HUES48 (cell line): ENCODE data around the gene P3H4.

Source experiments
- H3K27ac ChIP-seq: one replicate; pipeline ENCODE4 v1.7.0; 2013; ENCODE audit warnings: low read depth, low read length, inconsistent platforms
- H3K27me3 ChIP-seq: 2 replicates; pipeline ENCODE4 v1.6.1; 2013; ENCODE audit warnings: mild to moderate bottlenecking, low read length; ENCODE audit not compliant: control insufficient read depth, insufficient read depth
- H3K36me3 ChIP-seq: 2 replicates; pipeline ENCODE4 v1.6.1; 2013; ENCODE audit warnings: low read length; ENCODE audit not compliant: control insufficient read depth, insufficient read depth
- H3K4me1 ChIP-seq: 2 replicates; pipeline ENCODE4 v1.6.1; 2013; ENCODE audit warnings: mild to moderate bottlenecking, low read length; ENCODE audit not compliant: control insufficient read depth, insufficient read depth
- H3K4me3 ChIP-seq: 2 replicates; pipeline ENCODE4 v1.5.1; 2013; ENCODE audit warnings: mild to moderate bottlenecking, low read depth, low read length
- H3K9ac ChIP-seq: 2 replicates; pipeline ENCODE4 v1.6.1; 2013; ENCODE audit warnings: mild to moderate bottlenecking, low read depth, low read length, moderate library complexity
- H3K9me3 ChIP-seq: 2 replicates; pipeline ENCODE4 v1.6.1; 2013; ENCODE audit warnings: low read length; ENCODE audit not compliant: control insufficient read depth, insufficient read depth

The P3H4 gene

DNA sequence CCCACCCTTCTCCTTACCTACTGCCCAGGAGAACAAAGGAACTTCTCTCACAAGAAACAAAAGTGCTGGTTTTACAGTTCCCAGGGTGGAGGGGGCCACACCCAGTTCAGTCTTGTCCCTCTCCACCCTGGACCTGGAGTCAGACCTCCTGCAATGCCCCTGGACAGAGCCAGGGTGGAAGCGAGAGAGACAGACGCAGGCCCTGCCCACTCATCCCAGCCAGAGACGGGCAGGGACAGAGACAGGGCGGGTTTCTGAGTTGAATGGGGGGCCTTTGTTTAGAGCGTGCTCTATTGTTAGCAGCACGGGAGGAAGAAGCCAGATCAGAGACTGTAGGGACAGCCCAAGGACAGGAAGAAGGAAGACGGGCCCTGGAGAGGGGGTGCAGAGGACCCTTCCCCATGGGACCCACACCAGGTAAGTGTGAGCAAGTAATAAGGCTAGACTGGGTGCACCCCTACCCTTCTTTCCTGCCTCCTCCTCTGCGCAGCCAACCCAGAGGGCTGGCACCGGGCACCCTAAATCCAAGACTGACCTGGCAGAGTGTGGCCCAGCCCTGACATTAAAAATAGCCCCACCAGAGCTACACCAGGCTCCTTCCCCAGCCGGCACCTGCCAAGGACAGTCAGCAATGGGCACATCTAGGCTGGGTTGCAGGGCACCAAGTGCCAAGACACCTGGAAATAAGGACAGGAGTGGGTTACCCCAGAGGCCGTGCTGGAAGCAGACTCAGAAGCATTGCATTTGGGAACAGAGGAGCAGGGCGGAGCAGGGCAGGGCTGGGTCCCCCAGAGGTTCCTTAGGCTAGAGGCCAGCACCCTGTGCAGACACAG is 36.1 kb downstream of the P3H4 start:
- no peaks in the 10 kb centered on the region for H3K9me3 ChIP-seq
- no peaks in the 10 kb centered on the region for H3K27me3 ChIP-seq
- H3K27ac ChIP-seq = peak overlapping the region; percentile 79
- no peak overlapping the region for H3K4me3 ChIP-seq
- peaks cover 9% of the 10 kb centered on the region for H3K36me3 ChIP-seq
- H3K9ac ChIP-seq = no peak overlapping the region; the same call in 1 of the 2 replicates
- peaks cover 33% of the 10 kb centered on the region for H3K4me1 ChIP-seq

- H3K4me1 ChIP-seq = peaks cover 33% of the 10 kb centered on the region
- H3K4me3 ChIP-seq = no peak overlapping the region
- H3K27me3 ChIP-seq = no peaks in the 10 kb centered on the region
- H3K27ac ChIP-seq = peak overlapping the region; percentile 57
- H3K9me3 ChIP-seq = no peaks in the 10 kb centered on the region
- H3K9ac ChIP-seq = no peak overlapping the region
- H3K36me3 ChIP-seq = peaks cover 28% of the 10 kb centered on the region
These were observed 38.0 kb downstream of the P3H4 start for GRCh38 chr17:41773731-41774193.

- no peak overlapping the region for H3K4me3 ChIP-seq
- H3K9ac ChIP-seq = no peak overlapping the region
- H3K9me3 ChIP-seq = no peaks in the 10 kb centered on the region
- peaks cover 33% of the 10 kb centered on the region for H3K4me1 ChIP-seq
- H3K27ac ChIP-seq = peak overlapping the region; percentile 57
- no peaks in the 10 kb centered on the region for H3K27me3 ChIP-seq
- H3K36me3 ChIP-seq = peaks cover 32% of the 10 kb centered on the region
These were observed 38.6 kb downstream of the P3H4 start for GRCh38 chr17:41773190-41773588.

GRCh38 chr17:41772586-41773189 is 39.1 kb downstream of the P3H4 start:
- Histone ChIP-seq H3K27me3 (no peaks in the 10 kb centered on the region), H3K36me3 (peaks cover 34% of the 10 kb centered on the region), H3K4me1 (peaks cover 33% of the 10 kb centered on the region), H3K27ac (peak overlapping the region; percentile 57), H3K9ac (no peak overlapping the region), H3K4me3 (no peak overlapping the region), H3K9me3 (no peaks in the 10 kb centered on the region)

GRCh38 chr17:41772218-41772585 is 39.5 kb downstream of the P3H4 start:
- Histone ChIP-seq H3K27ac (no peak overlapping the region), H3K9me3 (no peaks in the 10 kb centered on the region), H3K4me3 (no peak overlapping the region), H3K9ac (no peak overlapping the region), H3K36me3 (peaks cover 39% of the 10 kb centered on the region), H3K4me1 (peaks cover 30% of the 10 kb centered on the region), H3K27me3 (no peaks in the 10 kb centered on the region)

GRCh38 chr17:41771389-41772206 is 40.2 kb downstream of the P3H4 start:
- Histone ChIP-seq H3K9me3 (no peaks in the 10 kb centered on the region), H3K4me3 (no peak overlapping the region), H3K4me1 (peaks cover 30% of the 10 kb centered on the region), H3K9ac (no peak overlapping the region), H3K36me3 (peaks cover 44% of the 10 kb centered on the region), H3K27me3 (no peaks in the 10 kb centered on the region), H3K27ac (no peak overlapping the region)

DNA sequence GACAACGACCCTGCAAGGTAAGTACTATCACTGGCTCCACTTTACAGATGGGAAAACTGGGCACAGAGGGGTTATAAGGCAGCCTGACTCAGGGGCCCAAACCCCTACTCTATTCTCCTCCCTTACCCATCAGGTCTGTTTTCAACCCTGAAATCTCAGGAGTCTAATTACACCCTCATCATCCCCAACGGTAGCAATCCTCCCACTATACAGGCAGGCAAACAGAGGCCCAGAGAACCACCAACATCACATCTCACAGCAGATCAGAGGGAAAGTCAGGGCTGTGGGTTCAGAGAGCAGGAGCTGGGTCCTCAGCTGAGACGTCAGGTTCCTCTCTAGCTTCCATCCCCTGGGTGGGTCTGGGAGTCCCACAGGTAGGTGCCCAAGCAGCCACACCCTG is 41.8 kb downstream of the P3H4 start:
- Histone ChIP-seq H3K27ac (no peak overlapping the region), H3K36me3 (peaks cover 56% of the 10 kb centered on the region), H3K9ac (no peak overlapping the region), H3K4me3 (no peak overlapping the region), H3K9me3 (no peaks in the 10 kb centered on the region), H3K27me3 (no peaks in the 10 kb centered on the region), H3K4me1 (peaks cover 19% of the 10 kb centered on the region)

DNA sequence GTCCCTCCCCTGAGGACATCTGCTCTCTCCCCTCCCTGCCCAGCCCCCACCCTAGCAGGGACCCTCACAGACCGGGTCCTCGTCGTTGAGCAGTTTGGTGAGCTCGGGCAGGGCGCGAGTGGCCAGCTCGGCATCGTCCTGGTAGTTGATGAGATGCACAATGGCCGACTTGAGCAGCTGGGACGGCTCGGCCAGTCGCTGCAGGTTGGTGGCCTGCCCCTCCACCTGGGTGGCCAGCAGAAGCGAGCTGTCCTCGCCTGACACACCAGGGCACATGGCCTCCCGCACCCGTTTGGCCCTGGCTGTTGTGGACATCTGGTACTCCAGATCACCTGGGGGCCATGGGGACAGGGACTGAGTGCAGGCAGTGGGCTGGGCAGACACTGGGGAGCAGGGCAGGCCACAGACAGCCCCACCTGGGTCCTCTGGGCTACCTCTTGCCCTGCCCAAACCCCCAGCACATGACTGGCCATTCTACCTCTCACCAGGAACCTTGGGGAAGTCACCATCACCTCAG is 42.3 kb downstream of the P3H4 start:
- Histone ChIP-seq H3K9ac (no peak overlapping the region), H3K4me3 (no peak overlapping the region), H3K27me3 (no peaks in the 10 kb centered on the region), H3K27ac (no peak overlapping the region), H3K9me3 (no peaks in the 10 kb centered on the region), H3K36me3 (peaks cover 62% of the 10 kb centered on the region), H3K4me1 (peaks cover 19% of the 10 kb centered on the region)

DNA sequence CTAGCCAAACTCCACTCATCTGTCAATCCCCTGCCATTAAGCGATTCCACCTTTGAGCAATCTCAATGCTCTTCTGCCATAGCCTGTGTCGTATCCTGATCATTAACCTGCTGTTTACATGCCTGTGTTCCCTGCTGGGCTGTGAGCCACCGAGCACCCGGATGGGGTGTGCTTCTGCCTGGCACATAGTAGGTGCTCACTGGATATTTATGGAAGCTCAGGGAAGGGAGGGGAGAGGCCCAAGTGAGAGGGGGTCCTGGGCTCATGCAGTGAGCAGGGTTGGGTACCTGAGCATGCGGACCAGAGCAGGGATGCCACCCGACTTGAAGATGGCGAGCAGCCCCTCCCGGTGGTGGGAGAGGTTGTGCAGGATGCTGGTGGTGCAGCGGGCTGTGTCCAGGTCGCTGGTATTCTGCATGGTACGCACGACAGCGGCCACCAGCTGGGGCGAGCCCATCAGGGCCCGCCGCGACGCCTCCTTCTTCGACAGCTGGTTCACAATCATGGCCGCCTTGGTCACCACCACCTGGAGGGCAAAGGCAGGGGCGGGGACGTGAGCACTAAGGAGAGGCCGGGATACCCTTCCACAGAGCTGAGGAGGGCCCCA is 43.0 kb downstream of the P3H4 start:
- H3K4me3 ChIP-seq = no peak overlapping the region
- H3K4me1 ChIP-seq = peaks cover 17% of the 10 kb centered on the region
- peaks cover 66% of the 10 kb centered on the region for H3K36me3 ChIP-seq
- no peaks in the 10 kb centered on the region for H3K9me3 ChIP-seq
- no peak overlapping the region for H3K27ac ChIP-seq
- H3K9ac ChIP-seq = no peak overlapping the region
- H3K27me3 ChIP-seq = no peaks in the 10 kb centered on the region

DNA sequence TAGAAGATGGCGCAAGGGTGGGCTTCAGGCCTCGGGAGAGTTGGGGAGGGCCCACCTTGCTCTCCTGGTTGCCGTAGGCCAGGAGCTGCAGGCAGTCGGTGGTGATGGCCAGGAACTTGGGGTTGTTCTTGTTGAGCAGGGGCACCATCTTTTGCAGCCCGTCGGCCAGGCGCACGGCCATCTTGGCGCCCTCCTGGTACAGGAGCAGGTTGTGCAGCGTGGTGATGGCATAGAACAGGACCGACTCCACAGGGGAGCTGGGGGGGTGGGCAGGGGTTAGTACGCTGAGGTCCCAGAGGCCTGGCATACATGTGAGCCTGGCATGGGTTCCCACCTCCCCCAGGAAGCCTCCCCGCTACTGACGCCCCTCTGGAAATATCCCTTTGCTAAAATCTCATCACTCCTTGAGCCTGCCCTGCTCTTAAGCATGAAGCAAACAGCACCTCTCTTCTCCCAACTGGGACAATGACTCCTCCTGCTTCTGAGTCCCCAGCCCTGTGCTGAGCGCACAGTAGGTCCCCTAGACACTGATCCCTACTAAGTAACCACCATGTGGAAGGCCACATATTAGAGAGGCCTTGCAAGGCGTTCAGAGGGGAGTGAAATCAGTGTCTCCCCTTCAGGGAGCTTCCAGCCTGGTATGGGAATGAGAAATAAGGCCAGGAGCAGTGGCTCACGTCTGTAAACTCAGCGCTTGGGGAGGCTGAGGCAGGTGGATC is 44.3 kb downstream of the P3H4 start:
- H3K27me3 ChIP-seq = no peaks in the 10 kb centered on the region
- H3K36me3 ChIP-seq = peaks cover 79% of the 10 kb centered on the region
- no peak overlapping the region for H3K27ac ChIP-seq
- no peak overlapping the region for H3K9ac ChIP-seq
- H3K4me1 ChIP-seq = peaks cover 6% of the 10 kb centered on the region
- H3K9me3 ChIP-seq = no peaks in the 10 kb centered on the region
- H3K4me3 ChIP-seq = no peak overlapping the region
